Measurements from ENCODE around the gene LAMC2. TPM values are rescaled to one million over a fixed set of nuclear protein-coding genes. Genes with fewer than 3 reads are reported as not detected.

The LAMC2 gene
- total and polyA plus RNA-seq, 10 of the 15 experiments (the other 5 are each of a cell fraction or from before 2014, with no cell fraction given): 0.27 to 1.5 (median 0.92) TPM

DNA sequence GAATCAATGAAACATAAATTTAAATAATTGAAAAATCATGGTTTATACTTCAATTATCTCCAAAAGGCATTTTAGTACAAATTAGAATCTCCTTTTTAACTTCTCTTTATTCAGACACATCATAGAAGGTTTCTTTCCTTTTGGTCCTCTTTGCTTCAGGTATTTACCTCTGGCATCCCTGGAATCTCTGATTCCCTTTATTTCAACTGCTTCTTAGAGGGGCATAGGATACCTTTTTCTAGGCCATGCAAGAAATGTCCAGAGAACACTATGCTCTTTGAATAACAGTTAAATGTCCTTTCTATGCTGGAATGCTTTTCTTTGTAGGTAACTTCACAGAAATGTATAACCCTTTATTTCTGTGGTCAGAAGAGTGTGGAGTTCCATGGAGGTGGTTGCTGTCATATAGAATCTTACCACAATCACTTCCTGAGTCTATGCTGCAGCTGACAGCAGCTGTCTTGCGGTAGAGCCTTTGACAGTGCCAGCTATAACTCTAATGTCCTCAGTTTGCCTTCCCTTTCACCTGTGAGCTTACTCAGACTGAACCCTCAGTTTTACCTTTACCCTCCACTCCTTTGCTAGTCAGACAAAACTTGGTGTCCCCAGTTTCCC is 8.6 kb downstream of the LAMC2 start (continued):
- TF ChIP-seq YY1 (IDR thresholded peaks at IDR 0.05; ENCODE audit: low read depth, low read length): no peak
- TF ChIP-seq IKZF2 (IDR thresholded peaks at IDR 0.05): peak; percentile 81 to 84
- no peak for TF ChIP-seq ZNF622 (IDR thresholded peaks at IDR 0.05)
- TF ChIP-seq BHLHE40 (IDR thresholded peaks at IDR 0.05; ENCODE audit: borderline replicate concordance in 1 of 2, low read depth in 2 of 2, low read length in 1 of 2): peak; percentile 28 to 37; a peak in 1 of 4 replicates
- TF ChIP-seq JUNB (IDR thresholded peaks at IDR 0.05): 0 out of 2 replicates have a peak, but pooled peaks have one; percentile 15
- TF ChIP-seq ATF7 (IDR thresholded peaks at IDR 0.05; ENCODE audit: low read depth): peak; percentile 24; the same call in 1 of the 2 replicates
- TF ChIP-seq MTA2 (IDR thresholded peaks at IDR 0.05; ENCODE audit: low read depth): peak; percentile 60; the same call in 1 of the 2 replicates
- peak; percentile 99 for TF ChIP-seq RUNX3 (IDR thresholded peaks at IDR 0.05; ENCODE audit: low read length)
- peak; percentile 37; the same call in 1 of the 2 replicates for TF ChIP-seq PAX5 (IDR thresholded peaks at IDR 0.05; ENCODE audit: borderline replicate concordance, low read depth, low read length)
- TF ChIP-seq NFYB (IDR thresholded peaks at IDR 0.05; ENCODE audit: insufficient read depth, low read depth, low read length): no peak
- peak; percentile 80; the same call in 1 of the 2 replicates for TF ChIP-seq NFIC (IDR thresholded peaks at IDR 0.05; ENCODE audit: low read depth, low read length)
- TF ChIP-seq SUZ12 (IDR thresholded peaks at IDR 0.05; ENCODE audit: unreplicated experiment): no peak
- TF ChIP-seq SMAD1 (IDR thresholded peaks at IDR 0.05; ENCODE audit: low read depth, partially characterized antibody): no peak
- TF ChIP-seq MXI1 (IDR thresholded peaks at IDR 0.05; ENCODE audit: low read depth, low read length): no peak
- no peak for TF ChIP-seq HDGF (IDR thresholded peaks at IDR 0.05)
- TF ChIP-seq, protein P1, sequence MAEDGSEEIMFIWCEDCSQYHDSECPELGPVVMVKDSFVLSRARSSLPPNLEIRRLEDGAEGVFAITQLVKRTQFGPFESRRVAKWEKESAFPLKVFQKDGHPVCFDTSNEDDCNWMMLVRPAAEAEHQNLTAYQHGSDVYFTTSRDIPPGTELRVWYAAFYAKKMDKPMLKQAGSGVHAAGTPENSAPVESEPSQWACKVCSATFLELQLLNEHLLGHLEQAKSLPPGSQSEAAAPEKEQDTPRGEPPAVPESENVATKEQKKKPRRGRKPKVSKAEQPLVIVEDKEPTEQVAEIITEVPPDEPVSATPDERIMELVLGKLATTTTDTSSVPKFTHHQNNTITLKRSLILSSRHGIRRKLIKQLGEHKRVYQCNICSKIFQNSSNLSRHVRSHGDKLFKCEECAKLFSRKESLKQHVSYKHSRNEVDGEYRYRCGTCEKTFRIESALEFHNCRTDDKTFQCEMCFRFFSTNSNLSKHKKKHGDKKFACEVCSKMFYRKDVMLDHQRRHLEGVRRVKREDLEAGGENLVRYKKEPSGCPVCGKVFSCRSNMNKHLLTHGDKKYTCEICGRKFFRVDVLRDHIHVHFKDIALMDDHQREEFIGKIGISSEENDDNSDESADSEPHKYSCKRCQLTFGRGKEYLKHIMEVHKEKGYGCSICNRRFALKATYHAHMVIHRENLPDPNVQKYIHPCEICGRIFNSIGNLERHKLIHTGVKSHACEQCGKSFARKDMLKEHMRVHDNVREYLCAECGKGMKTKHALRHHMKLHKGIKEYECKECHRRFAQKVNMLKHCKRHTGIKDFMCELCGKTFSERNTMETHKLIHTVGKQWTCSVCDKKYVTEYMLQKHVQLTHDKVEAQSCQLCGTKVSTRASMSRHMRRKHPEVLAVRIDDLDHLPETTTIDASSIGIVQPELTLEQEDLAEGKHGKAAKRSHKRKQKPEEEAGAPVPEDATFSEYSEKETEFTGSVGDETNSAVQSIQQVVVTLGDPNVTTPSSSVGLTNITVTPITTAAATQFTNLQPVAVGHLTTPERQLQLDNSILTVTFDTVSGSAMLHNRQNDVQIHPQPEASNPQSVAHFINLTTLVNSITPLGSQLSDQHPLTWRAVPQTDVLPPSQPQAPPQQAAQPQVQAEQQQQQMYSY (CRISPR knock-in tag; IDR thresholded peaks at IDR 0.05): no peak
- no peak for TF ChIP-seq RBBP5 (conservative IDR thresholded peaks at IDR 0.05)
- peak; percentile 63; the same call in 1 of the 2 replicates for TF ChIP-seq NBN (IDR thresholded peaks at IDR 0.05)
- no peak; the same call in 1 of the 2 replicates for TF ChIP-seq SMARCA5 (IDR thresholded peaks at IDR 0.05)
- TF ChIP-seq JUND (IDR thresholded peaks at IDR 0.05; ENCODE audit: low read depth, low read length): no peak
